ENCODE measurements around the gene UQCRC1.

UQCRC1 gene

DNA sequence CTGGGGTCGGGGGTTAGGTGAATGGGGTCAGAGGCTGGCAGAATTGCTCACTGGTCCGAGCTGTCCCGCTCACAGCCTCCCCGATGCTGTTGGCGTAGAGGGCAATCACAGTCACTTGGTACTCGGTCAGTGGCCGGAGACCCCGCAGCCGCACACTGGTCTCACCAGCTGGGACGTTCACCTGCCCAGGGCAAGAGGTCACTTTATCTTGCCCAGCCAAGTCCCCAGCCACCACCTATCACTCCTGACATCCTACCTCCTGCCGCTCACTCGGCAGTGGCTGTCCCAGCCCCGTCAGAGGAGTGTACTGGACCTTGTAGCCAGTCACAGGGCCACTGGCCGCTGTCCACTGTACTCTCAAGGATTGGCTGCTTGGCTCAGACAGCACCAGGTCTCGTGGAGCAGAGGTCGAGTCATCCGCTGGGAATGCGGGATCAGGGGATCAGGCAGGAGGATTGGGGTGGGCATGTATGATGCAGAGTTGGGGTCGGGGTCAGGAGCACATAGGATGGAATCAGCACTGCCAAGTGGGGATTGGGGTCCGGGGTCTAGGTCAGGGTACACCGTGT is 16.8 kb downstream of the UQCRC1 start:
- Histone ChIP-seq H4K8ac (ENCODE audit: low read depth, low read length) (no peak overlapping the region), H3K4ac (ENCODE audit: low read depth, low read length) (no peak overlapping the region), H3K27me3 (ENCODE audit: insufficient read depth, low read length, poor library complexity) (no peaks in the 10 kb centered on the region), H3K56ac (ENCODE audit: low read length) (no peak overlapping the region), H3K79me1 (ENCODE audit: low read length) (no peaks in the 10 kb centered on the region), H3K27ac (ENCODE audit: low read depth, low read length) (no peak overlapping the region), H3K18ac (ENCODE audit: low read length) (no peak overlapping the region), H2AK5ac (ENCODE audit: low read length) (no peak overlapping the region), H3K4me3 (ENCODE audit: low read length) (no peak overlapping the region), H3K79me2 (ENCODE audit: control insufficient read depth, insufficient read depth, low read length) (no peaks in the 10 kb centered on the region), H3K36me3 (ENCODE audit: control insufficient read depth, insufficient read depth, low read length) (no peaks in the 10 kb centered on the region), H2BK5ac (ENCODE audit: low read length) (no peak overlapping the region), H3K23ac (ENCODE audit: low read length) (no peak overlapping the region), H4K5ac (ENCODE audit: low read length) (no peak overlapping the region), H3K9ac (ENCODE audit: low read length) (no peak overlapping the region), H2BK120ac (ENCODE audit: low read depth, low read length) (no peak overlapping the region), H3K4me1 (ENCODE audit: control insufficient read depth, low read depth, low read length) (peaks cover 9% of the 10 kb centered on the region), H2BK15ac (replicated peaks; ENCODE audit: low read depth) (no peak overlapping the region), H3K4me2 (ENCODE audit: low read length) (no peak overlapping the region)
- no CpG with 5 or more reads among the region's 21 CpGs for WGBS (ENCODE audit: extremely low coverage, insufficient coverage, low lambda C conversion rate)
- DNase-seq: no peak

DNA sequence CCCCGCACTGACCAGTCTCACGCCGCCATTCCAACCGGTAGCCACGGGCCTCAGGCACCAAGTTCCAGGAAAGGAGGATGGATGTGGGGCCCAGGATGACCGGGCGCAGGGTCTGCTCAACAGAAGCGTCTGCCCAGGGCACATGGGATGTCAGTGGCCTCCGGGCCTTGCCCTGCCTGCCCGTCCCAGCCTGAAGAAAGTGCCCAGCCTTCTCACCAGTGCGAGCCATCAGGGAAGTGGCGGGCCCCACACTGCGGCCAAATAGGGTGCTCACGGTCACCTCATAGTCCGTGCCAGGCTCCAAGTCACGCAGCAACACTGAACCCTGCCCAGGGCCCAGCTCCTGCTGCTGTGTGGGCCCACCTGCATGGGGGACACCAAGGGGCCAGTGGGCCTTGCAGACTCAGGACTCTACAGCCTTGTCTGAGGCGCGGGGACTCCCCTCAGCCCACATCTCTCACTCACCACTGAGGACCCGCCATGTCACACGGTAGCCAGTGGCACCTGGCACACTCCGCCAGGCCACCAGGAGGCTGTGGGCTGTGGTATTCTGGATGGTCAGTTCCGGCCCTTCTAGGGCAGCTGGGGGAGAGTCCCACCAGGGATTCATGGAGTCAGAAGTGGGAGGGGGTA is 17.4 kb downstream of the UQCRC1 start:
- no peak overlapping the region for H3K23ac ChIP-seq (ENCODE audit: low read length)
- no peaks in the 10 kb centered on the region for H3K27me3 ChIP-seq (ENCODE audit: insufficient read depth, low read length, poor library complexity)
- no peak overlapping the region for H3K18ac ChIP-seq (ENCODE audit: low read length)
- WGBS (ENCODE audit: extremely low coverage, insufficient coverage, low lambda C conversion rate): no CpG with 5 or more reads among the region's 22 CpGs
- no peaks in the 10 kb centered on the region for H3K79me1 ChIP-seq (ENCODE audit: low read length)
- H3K4ac ChIP-seq (ENCODE audit: low read depth, low read length): no peak overlapping the region
- no peak overlapping the region for H2BK15ac ChIP-seq (replicated peaks; ENCODE audit: low read depth)
- no peak overlapping the region for H2BK120ac ChIP-seq (ENCODE audit: low read depth, low read length)
- H2BK5ac ChIP-seq (ENCODE audit: low read length): no peak overlapping the region
- H3K4me2 ChIP-seq (ENCODE audit: low read length): no peak overlapping the region
- H4K8ac ChIP-seq (ENCODE audit: low read depth, low read length): no peak overlapping the region
- H3K79me2 ChIP-seq (ENCODE audit: control insufficient read depth, insufficient read depth, low read length): no peaks in the 10 kb centered on the region
- no peak for DNase-seq
- H3K27ac ChIP-seq (ENCODE audit: low read depth, low read length): no peak overlapping the region
- H3K4me1 ChIP-seq (ENCODE audit: control insufficient read depth, low read depth, low read length): peaks cover 9% of the 10 kb centered on the region
- no peaks in the 10 kb centered on the region for H3K36me3 ChIP-seq (ENCODE audit: control insufficient read depth, insufficient read depth, low read length)
- no peak overlapping the region for H2AK5ac ChIP-seq (ENCODE audit: low read length)
- no peak overlapping the region for H4K5ac ChIP-seq (ENCODE audit: low read length)
- H3K9ac ChIP-seq (ENCODE audit: low read length): no peak overlapping the region
- H3K4me3 ChIP-seq (ENCODE audit: low read length): no peak overlapping the region
- no peak overlapping the region for H3K56ac ChIP-seq (ENCODE audit: low read length)

DNA sequence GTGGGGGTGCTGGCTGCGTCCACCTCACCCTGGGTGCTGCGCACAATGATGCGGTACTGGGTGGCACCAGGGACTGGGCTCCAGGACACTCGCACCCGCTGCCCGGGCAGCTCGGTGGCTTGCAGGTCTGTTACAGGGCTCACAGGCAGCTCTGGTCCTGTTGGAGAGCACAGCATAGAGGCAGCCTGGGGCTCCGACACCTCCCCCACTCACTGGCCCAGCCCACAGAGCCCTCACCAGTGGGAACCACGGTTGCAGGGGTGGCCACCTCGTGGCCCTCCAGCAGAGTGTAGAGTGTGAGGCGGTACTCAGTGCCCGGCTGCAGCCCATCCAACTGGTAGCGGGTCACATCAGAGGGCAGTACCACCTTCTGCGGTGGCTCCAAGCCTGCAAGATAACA is 18.0 kb downstream of the UQCRC1 start:
- Histone ChIP-seq H4K5ac (ENCODE audit: low read length) (no peak overlapping the region), H2BK15ac (replicated peaks; ENCODE audit: low read depth) (no peak overlapping the region), H3K36me3 (ENCODE audit: control insufficient read depth, insufficient read depth, low read length) (no peaks in the 10 kb centered on the region), H3K79me2 (ENCODE audit: control insufficient read depth, insufficient read depth, low read length) (no peaks in the 10 kb centered on the region), H3K27ac (ENCODE audit: low read depth, low read length) (no peak overlapping the region), H3K4ac (ENCODE audit: low read depth, low read length) (no peak overlapping the region), H3K4me1 (ENCODE audit: control insufficient read depth, low read depth, low read length) (peaks cover 9% of the 10 kb centered on the region), H2AK5ac (ENCODE audit: low read length) (no peak overlapping the region), H3K27me3 (ENCODE audit: insufficient read depth, low read length, poor library complexity) (no peaks in the 10 kb centered on the region), H2BK5ac (ENCODE audit: low read length) (no peak overlapping the region), H3K4me2 (ENCODE audit: low read length) (no peak overlapping the region), H4K8ac (ENCODE audit: low read depth, low read length) (no peak overlapping the region), H3K18ac (ENCODE audit: low read length) (no peak overlapping the region), H3K23ac (ENCODE audit: low read length) (no peak overlapping the region), H3K4me3 (ENCODE audit: low read length) (no peak overlapping the region), H3K56ac (ENCODE audit: low read length) (no peak overlapping the region), H3K9ac (ENCODE audit: low read length) (no peak overlapping the region), H2BK120ac (ENCODE audit: low read depth, low read length) (no peak overlapping the region), H3K79me1 (ENCODE audit: low read length) (no peaks in the 10 kb centered on the region)
- no CpG with 5 or more reads among the region's 14 CpGs for WGBS (ENCODE audit: extremely low coverage, insufficient coverage, low lambda C conversion rate)
- DNase-seq: no peak

DNA sequence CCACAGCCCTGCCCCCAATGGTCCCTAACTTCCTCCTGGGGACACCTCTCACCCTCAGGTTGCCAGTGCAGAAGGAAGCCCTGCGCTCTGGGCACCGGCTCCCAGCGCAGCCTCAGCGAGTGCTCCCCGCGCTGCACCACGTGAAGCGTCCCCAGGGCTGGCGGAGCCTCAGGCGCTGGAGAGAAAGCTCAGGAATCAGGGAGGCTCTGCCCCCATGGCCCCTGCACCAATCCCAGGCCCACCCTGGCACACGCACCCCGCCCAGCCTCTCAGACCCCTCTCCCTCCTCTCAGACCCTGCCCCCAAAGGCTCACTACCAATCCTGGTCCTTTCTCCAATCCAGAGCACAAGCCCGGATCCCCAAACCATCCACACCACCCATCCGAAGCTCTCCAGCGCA is 21.2 kb downstream of the UQCRC1 start:
- Histone ChIP-seq H4K8ac (ENCODE audit: low read depth, low read length) (no peak overlapping the region), H3K18ac (ENCODE audit: low read length) (no peak overlapping the region), H3K4ac (ENCODE audit: low read depth, low read length) (no peak overlapping the region), H3K4me1 (ENCODE audit: control insufficient read depth, low read depth, low read length) (no peaks in the 10 kb centered on the region), H2BK120ac (ENCODE audit: low read depth, low read length) (no peak overlapping the region), H3K23ac (ENCODE audit: low read length) (no peak overlapping the region), H3K79me1 (ENCODE audit: low read length) (no peaks in the 10 kb centered on the region), H3K4me2 (ENCODE audit: low read length) (no peak overlapping the region), H4K5ac (ENCODE audit: low read length) (no peak overlapping the region), H3K27me3 (ENCODE audit: insufficient read depth, low read length, poor library complexity) (no peaks in the 10 kb centered on the region), H2AK5ac (ENCODE audit: low read length) (no peak overlapping the region), H3K36me3 (ENCODE audit: control insufficient read depth, insufficient read depth, low read length) (no peaks in the 10 kb centered on the region), H2BK15ac (replicated peaks; ENCODE audit: low read depth) (no peak overlapping the region), H3K79me2 (ENCODE audit: control insufficient read depth, insufficient read depth, low read length) (no peaks in the 10 kb centered on the region), H3K4me3 (ENCODE audit: low read length) (no peak overlapping the region), H2BK5ac (ENCODE audit: low read length) (no peak overlapping the region), H3K56ac (ENCODE audit: low read length) (no peak overlapping the region), H3K27ac (ENCODE audit: low read depth, low read length) (no peak overlapping the region), H3K9ac (ENCODE audit: low read length) (no peak overlapping the region)
- no peak for DNase-seq
- no CpG with 5 or more reads among the region's 15 CpGs for WGBS (ENCODE audit: extremely low coverage, insufficient coverage, low lambda C conversion rate)

DNA sequence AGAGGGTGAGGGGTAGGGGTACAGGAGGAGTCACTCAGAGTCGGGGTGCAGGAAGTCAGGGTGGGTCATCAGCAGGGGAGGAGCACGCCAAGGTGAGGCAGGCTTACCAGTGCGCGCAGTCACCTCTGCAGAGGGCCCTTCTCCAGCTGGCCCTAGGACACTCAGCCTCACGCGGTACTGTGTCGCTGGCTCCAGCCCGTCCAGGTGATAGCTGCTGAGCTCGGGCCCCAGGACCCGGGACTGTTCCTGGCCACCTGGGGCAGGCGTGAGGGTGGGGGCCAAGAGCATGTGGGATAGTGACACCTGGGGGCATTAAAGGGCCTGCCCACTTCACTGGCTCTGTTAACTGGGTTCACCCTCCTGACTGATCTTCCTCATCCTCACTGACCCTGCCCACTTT is 21.8 kb downstream of the UQCRC1 start:
- no peak overlapping the region for H3K9ac ChIP-seq (ENCODE audit: low read length)
- no peak overlapping the region for H3K23ac ChIP-seq (ENCODE audit: low read length)
- no peaks in the 10 kb centered on the region for H3K27me3 ChIP-seq (ENCODE audit: insufficient read depth, low read length, poor library complexity)
- DNase-seq: no peak
- no peaks in the 10 kb centered on the region for H3K79me2 ChIP-seq (ENCODE audit: control insufficient read depth, insufficient read depth, low read length)
- H3K79me1 ChIP-seq (ENCODE audit: low read length): no peaks in the 10 kb centered on the region
- H3K4me1 ChIP-seq (ENCODE audit: control insufficient read depth, low read depth, low read length): no peaks in the 10 kb centered on the region
- no CpG with 5 or more reads among the region's 11 CpGs for WGBS (ENCODE audit: extremely low coverage, insufficient coverage, low lambda C conversion rate)
- H2BK5ac ChIP-seq (ENCODE audit: low read length): no peak overlapping the region
- H2BK120ac ChIP-seq (ENCODE audit: low read depth, low read length): no peak overlapping the region
- no peak overlapping the region for H3K4me2 ChIP-seq (ENCODE audit: low read length)
- H3K36me3 ChIP-seq (ENCODE audit: control insufficient read depth, insufficient read depth, low read length): no peaks in the 10 kb centered on the region
- H3K4me3 ChIP-seq (ENCODE audit: low read length): no peak overlapping the region
- H2AK5ac ChIP-seq (ENCODE audit: low read length): no peak overlapping the region
- no peak overlapping the region for H4K8ac ChIP-seq (ENCODE audit: low read depth, low read length)
- H3K56ac ChIP-seq (ENCODE audit: low read length): no peak overlapping the region
- H4K5ac ChIP-seq (ENCODE audit: low read length): no peak overlapping the region
- H3K4ac ChIP-seq (ENCODE audit: low read depth, low read length): no peak overlapping the region
- no peak overlapping the region for H3K18ac ChIP-seq (ENCODE audit: low read length)
- H2BK15ac ChIP-seq (replicated peaks; ENCODE audit: low read depth): no peak overlapping the region
- no peak overlapping the region for H3K27ac ChIP-seq (ENCODE audit: low read depth, low read length)

DNA sequence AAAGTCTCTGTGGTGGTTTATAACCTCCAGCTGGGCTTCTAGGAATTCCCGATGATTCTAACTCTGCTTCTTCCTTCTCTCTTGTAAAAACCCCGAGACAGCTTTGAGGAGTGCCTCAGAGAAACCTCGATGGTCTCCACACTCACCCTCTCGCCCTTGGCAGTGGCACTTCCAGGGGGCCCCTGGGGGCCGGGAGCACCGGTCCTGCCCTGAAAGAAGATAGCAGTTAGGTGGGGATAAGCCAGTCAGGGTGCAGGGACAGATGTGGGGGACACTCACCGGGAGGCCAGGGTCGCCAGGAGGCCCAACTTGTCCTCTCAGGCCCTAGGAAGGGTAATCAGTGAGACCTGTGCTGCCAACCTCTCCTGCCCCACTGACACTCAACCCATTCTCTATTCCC is 24.0 kb downstream of the UQCRC1 start:
- Histone ChIP-seq H3K4me2 (ENCODE audit: low read length) (no peak overlapping the region), H3K27me3 (ENCODE audit: insufficient read depth, low read length, poor library complexity) (no peaks in the 10 kb centered on the region)
- no peak for DNase-seq

More for the DNA sequence above, 24.0 kb downstream of the UQCRC1 start:
- Histone ChIP-seq H2BK120ac (ENCODE audit: low read depth, low read length) (no peak overlapping the region), H4K5ac (ENCODE audit: low read length) (no peak overlapping the region), H3K4ac (ENCODE audit: low read depth, low read length) (no peak overlapping the region), H3K79me2 (ENCODE audit: control insufficient read depth, insufficient read depth, low read length) (no peaks in the 10 kb centered on the region), H3K79me1 (ENCODE audit: low read length) (no peaks in the 10 kb centered on the region), H3K4me3 (ENCODE audit: low read length) (no peak overlapping the region), H2AK5ac (ENCODE audit: low read length) (no peak overlapping the region), H3K18ac (ENCODE audit: low read length) (no peak overlapping the region), H3K27ac (ENCODE audit: low read depth, low read length) (no peak overlapping the region), H3K23ac (ENCODE audit: low read length) (no peak overlapping the region), H3K36me3 (ENCODE audit: control insufficient read depth, insufficient read depth, low read length) (no peaks in the 10 kb centered on the region), H2BK15ac (replicated peaks; ENCODE audit: low read depth) (no peak overlapping the region), H3K56ac (ENCODE audit: low read length) (no peak overlapping the region), H3K9ac (ENCODE audit: low read length) (no peak overlapping the region), H4K8ac (ENCODE audit: low read depth, low read length) (no peak overlapping the region), H3K4me1 (ENCODE audit: control insufficient read depth, low read depth, low read length) (no peaks in the 10 kb centered on the region), H2BK5ac (ENCODE audit: low read length) (no peak overlapping the region)
- no CpG with 5 or more reads among the region's 8 CpGs for WGBS (ENCODE audit: extremely low coverage, insufficient coverage, low lambda C conversion rate)

Measured in mesendoderm (in vitro differentiated cells).